Spinal cord (tissue), 10 donors: ENCODE measurements around the gene GDF11. TPM values are rescaled to one million over a fixed set of nuclear protein-coding genes. Genes with fewer than 3 reads are reported as not detected.

Experiments
- DNase-seq, 6 donors: peaks; one replicate each; pipeline versions ENCODE4 v3.0.0 to v3.0.0-alpha.2; 2013 to 2015; ENCODE audit warnings: low spot score in 6 of 6, low read depth in 4 of 6
- H3K27ac ChIP-seq: one replicate; pipeline ENCODE4 v1.5.1; 2013; ENCODE audit warnings: low read depth, low read length, control low read depth
- H3K27me3 ChIP-seq: one replicate; pipeline ENCODE4 v1.6.1; 2013; ENCODE audit warnings: low read length; ENCODE audit not compliant: control insufficient read depth, insufficient read depth
- H3K36me3 ChIP-seq: one replicate; pipeline ENCODE4 v1.6.1; 2013; ENCODE audit warnings: low read length; ENCODE audit not compliant: control insufficient read depth, insufficient read depth
- H3K4me1 ChIP-seq: one replicate; pipeline ENCODE4 v1.6.1; 2013; ENCODE audit warnings: low read length; ENCODE audit not compliant: control insufficient read depth, insufficient read depth
- H3K4me3 ChIP-seq: one replicate; pipeline ENCODE4 v1.5.1; 2013; ENCODE audit warnings: low read depth, low read length, control low read depth
- H3K9me3 ChIP-seq: one replicate; pipeline ENCODE4 v1.6.1; 2013; ENCODE audit warnings: low read length; ENCODE audit not compliant: control insufficient read depth, insufficient read depth
- WGBS: methylation state at CpG from one replicate; pipeline ENCODE4 v1.1.5; 2013; ENCODE audit warnings: missing lambda C conversion rate; ENCODE audit not compliant: insufficient coverage; 5-methylcytosine and 5-hydroxymethylcytosine counted together
- polyA plus RNA-seq, 2 donors: library from polyadenylated mRNA; unstranded; fragments of 120-200 nt; gene quantifications; one replicate each; pipeline ENCODE4 v1.2.1, GENCODE V29; 2013; ENCODE audit not compliant: insufficient read length in 2 of 2
- total RNA-seq, 2 donors: library from RNA; depleted of rRNA in 1 of 2; stranded (reverse); fragments of 120-200 nt in 1 of 2; fragments of >200 nt in 1 of 2; gene quantifications; one replicate each; pipeline versions ENCODE4 v1.2.3 to v1.2.4, GENCODE V29; 2013 to 2014
- donor health status: healthy.

Gene GDF11
- total and polyA plus RNA-seq, 4 donors, result 9.6 to 36.1 (median 21.2) TPM

DNA sequence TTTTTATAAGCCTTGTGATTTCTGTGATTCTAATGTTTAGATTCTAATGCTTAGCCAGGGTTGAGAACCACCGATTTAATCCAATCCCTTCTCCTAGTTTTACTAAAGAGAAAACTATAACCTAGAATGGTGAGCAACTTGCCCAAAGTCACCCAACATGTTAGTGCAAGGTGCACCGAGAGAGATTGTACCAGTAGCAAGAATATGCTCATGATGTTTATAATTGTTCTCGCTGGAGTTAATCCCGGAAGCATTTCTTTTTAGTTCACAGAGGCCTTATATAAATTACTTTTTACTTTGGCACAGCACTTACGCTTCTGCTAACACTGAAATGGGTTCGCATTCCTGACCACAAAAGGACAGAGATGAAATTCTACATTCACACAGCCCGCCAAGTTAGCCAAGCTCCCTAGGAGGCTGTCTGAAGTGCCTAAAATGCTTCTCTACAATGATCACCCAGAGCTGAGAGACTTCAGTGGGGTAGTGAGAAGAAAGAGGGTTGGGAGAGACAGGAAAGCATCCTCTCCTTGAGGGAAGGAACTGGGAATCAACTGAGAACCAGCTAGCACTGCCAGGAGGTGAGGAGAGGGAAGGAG, 27.7 kb upstream of the GDF11 start:
- H3K27ac ChIP-seq, result peak overlapping the region; percentile 97
- H3K4me3 ChIP-seq, result peak overlapping the region; percentile 94

DNA sequence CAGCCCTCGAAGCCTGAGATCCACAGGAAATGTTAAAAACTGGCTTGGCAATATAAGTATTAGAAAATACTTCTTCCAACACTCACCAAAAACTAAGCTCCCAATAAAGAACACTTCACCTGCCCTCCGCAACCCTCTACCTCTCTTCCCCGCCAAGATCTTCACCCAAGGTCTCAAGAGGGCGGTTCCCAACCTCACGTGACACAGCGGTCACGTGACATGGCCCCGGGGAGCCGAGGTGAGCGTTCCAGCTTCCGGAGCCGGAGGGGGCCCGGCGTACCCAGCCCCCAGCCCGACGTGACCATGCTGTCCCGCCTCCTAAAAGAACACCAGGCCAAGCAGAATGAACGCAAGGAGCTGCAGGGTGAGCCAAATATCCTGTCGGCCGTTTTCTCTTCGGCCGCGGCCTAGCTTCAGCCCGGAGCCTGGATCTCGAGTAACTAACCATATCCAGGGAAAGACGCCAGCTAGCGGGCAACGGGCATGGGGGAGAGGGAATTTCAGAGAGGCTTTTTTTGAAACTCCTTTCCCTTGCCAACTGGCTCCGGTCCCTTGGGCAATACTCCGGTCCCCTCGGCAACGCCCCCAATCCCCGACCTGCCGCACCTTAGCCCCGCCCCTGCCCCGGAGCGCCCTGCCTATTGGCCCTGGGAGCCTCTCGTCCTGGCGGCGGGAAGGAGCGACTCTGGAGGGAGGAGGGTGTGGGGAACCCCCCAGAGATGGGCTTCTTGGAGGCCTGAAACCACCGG, 26.9 kb upstream of the GDF11 start, which contains the start of gene BLOC1S1:
BLOC1S1 (plus strand) TSS at position 214 of the 749 bp plus-strand sequence; CDS start at position 220, 6 bp downstream.
- Histone ChIP-seq H3K36me3 (peaks cover 20% of the 10 kb centered on the region), H3K9me3 (no peaks in the 10 kb centered on the region), H3K27me3 (peaks cover under 1% of the 10 kb centered on the region), H3K4me1 (peaks cover 60% of the 10 kb centered on the region), H3K27ac (peak within 1 kb of the TSS; percentile 97), H3K4me3 (peak within 1 kb of the TSS; percentile 94)
- DNase-seq, result peak; percentile 88 to 98 (median 92)
- 0% methylated on average over 35 of the region's 42 CpGs for WGBS

More for the DNA sequence above, 27.7 kb upstream of the GDF11 start:
- H3K36me3 ChIP-seq, result peaks cover 19% of the 10 kb centered on the region
- no peak for DNase-seq
- H3K27me3 ChIP-seq, result peaks cover 6% of the 10 kb centered on the region
- H3K9me3 ChIP-seq, result no peaks in the 10 kb centered on the region
- peaks cover 53% of the 10 kb centered on the region for H3K4me1 ChIP-seq
- no CpG with 5 or more reads among the region's 7 CpGs for WGBS

GRCh38 chr12:55716582-55716957, 26.4 kb upstream of the GDF11 start:
- peak overlapping the region; percentile 97 for H3K27ac ChIP-seq
- no peaks in the 10 kb centered on the region for H3K27me3 ChIP-seq
- H3K4me3 ChIP-seq, result peak overlapping the region; percentile 94
- no peaks in the 10 kb centered on the region for H3K9me3 ChIP-seq
- no peak for DNase-seq
- 0% methylated on average over 9 of the region's 13 CpGs for WGBS
- H3K4me1 ChIP-seq, result peaks cover 66% of the 10 kb centered on the region
- H3K36me3 ChIP-seq, result peaks cover 26% of the 10 kb centered on the region

- Histone ChIP-seq H3K9me3 (no peaks in the 10 kb centered on the region), H3K27ac (peak overlapping the region; percentile 97), H3K36me3 (peaks cover 29% of the 10 kb centered on the region), H3K4me3 (peak overlapping the region; percentile 94), H3K27me3 (no peaks in the 10 kb centered on the region), H3K4me1 (peaks cover 68% of the 10 kb centered on the region)
- peak in 1 of 6 donors; percentile 64 for DNase-seq
- WGBS, result 48% methylated on average over 7 of the region's 8 CpGs
Measured at GRCh38 chr12:55717011-55718007, 25.6 kb upstream of the GDF11 start.

- Histone ChIP-seq H3K27ac (peak overlapping the region; percentile 97), H3K4me3 (no peak overlapping the region), H3K9me3 (no peaks in the 10 kb centered on the region), H3K27me3 (no peaks in the 10 kb centered on the region), H3K4me1 (peaks cover 65% of the 10 kb centered on the region), H3K36me3 (peaks cover 31% of the 10 kb centered on the region)
- 8% methylated on average over 2 of the region's 4 CpGs for WGBS
- no peak for DNase-seq
Measured at GRCh38 chr12:55718015-55718414, 24.9 kb upstream of the GDF11 start.

- peaks cover 35% of the 10 kb centered on the region for H3K36me3 ChIP-seq
- DNase-seq, result no peak
- H3K4me3 ChIP-seq, result peak overlapping the region; percentile 12
- H3K9me3 ChIP-seq, result no peaks in the 10 kb centered on the region
- no peaks in the 10 kb centered on the region for H3K27me3 ChIP-seq
- peak overlapping the region; percentile 97 for H3K27ac ChIP-seq
- peaks cover 65% of the 10 kb centered on the region for H3K4me1 ChIP-seq
- 86% methylated on average over 3 of the region's 4 CpGs for WGBS
Measured at GRCh38 chr12:55718624-55719275, 24.2 kb upstream of the GDF11 start.

DNA sequence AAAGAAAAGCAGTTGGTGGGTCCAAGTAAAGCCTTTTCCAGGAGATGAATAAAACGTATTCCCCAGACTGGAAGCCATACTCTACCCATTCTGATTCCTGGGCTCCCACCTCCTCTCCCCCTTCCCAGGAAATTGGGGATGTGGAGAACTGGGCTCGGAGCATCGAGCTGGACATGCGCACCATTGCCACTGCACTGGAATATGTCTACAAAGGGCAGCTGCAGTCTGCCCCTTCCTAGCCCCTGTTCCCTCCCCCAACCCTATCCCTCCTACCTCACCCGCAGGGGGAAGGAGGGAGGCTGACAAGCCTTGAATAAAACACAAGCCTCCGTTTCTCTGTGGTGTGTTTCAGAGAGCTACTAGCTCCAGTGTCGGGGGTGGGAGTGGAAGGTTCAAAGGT, 23.6 kb upstream of the GDF11 start:
- H3K27ac ChIP-seq, result peak overlapping the region; percentile 97
- H3K9me3 ChIP-seq, result no peaks in the 10 kb centered on the region
- DNase-seq, result no peak
- no peak overlapping the region for H3K4me3 ChIP-seq
- peaks cover 70% of the 10 kb centered on the region for H3K4me1 ChIP-seq
- H3K36me3 ChIP-seq, result peaks cover 41% of the 10 kb centered on the region
- no CpG with 5 or more reads among the region's 7 CpGs for WGBS
- no peaks in the 10 kb centered on the region for H3K27me3 ChIP-seq

DNA sequence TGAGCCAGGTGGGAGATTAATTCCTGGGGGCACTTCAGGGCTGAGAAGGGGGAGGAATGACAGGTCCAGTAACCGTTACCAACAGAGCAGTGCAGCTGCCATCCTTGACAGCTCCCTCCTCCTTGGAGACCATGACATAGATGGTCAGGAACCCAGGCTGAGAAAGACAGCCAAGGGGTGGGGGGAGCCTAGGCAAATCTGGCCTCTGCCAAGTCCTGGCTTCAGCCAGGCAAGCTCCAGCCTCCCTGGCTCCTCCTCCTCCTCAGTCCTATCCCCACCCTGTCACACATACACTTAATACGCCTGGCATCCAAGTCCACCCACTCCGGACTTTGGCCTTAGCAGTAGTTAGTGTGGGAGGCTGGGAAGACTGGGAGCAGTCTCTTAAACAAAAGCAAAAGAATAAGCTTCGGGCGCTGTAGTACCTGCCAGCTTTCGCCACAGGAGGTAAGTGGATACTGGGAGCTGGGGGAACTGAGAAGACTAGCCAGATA, 22.8 kb upstream of the GDF11 start, which contains the start of gene RDH5:
RDH5 (plus strand) TSS at position 323 of the 494 bp plus-strand sequence. CDS start 792 bp downstream, outside the sequence.
- Histone ChIP-seq H3K9me3 (no peaks in the 10 kb centered on the region), H3K27me3 (no peaks in the 10 kb centered on the region), H3K4me1 (peaks cover 73% of the 10 kb centered on the region), H3K4me3 (no peak within 1 kb of the TSS), H3K27ac (peak within 1 kb of the TSS; percentile 97), H3K36me3 (peaks cover 49% of the 10 kb centered on the region)
- peak in 1 of 6 donors; percentile 66 for DNase-seq
- WGBS, result no CpG with 5 or more reads among the region's 6 CpGs
